Ishikawa (cell line): Measurements from ENCODE around the gene TNIK.

ENCODE experiments used
- CEBPB ChIP-seq: IDR thresholded peaks from 2 replicates; pipeline ENCODE4 v1.6.1; 2012
- CREB1 ChIP-seq: IDR thresholded peaks from 2 replicates; pipeline ENCODE4 v1.6.1; 2012; ENCODE audit warnings: low read depth
- EGR1 ChIP-seq: IDR thresholded peaks from 2 replicates; pipeline ENCODE4 v1.6.1; 2012
- EP300 ChIP-seq: IDR thresholded peaks from 2 replicates; pipeline ENCODE4 v1.6.1; 2012; ENCODE audit warnings: borderline replicate concordance
- FOXM1 ChIP-seq: IDR thresholded peaks from 2 replicates; pipeline ENCODE4 v1.6.1; 2012; ENCODE audit warnings: low read depth, borderline replicate concordance
- MAX ChIP-seq: IDR thresholded peaks from 2 replicates; pipeline ENCODE4 v1.6.1; 2012
- NFIC ChIP-seq: IDR thresholded peaks from 2 replicates; pipeline ENCODE4 v1.6.1; 2012
- RAD21 ChIP-seq: IDR thresholded peaks from 2 replicates; pipeline ENCODE4 v1.6.1; 2012; ENCODE audit warnings: low read depth
- REST ChIP-seq: IDR thresholded peaks from 2 replicates; pipeline ENCODE4 v1.6.1; 2012; ENCODE audit warnings: low read depth, mild to moderate bottlenecking
- TAF1 ChIP-seq: IDR thresholded peaks from 2 replicates; pipeline ENCODE4 v1.6.1; 2012; ENCODE audit warnings: low read depth, mild to moderate bottlenecking
- TCF12 ChIP-seq: IDR thresholded peaks from 2 replicates; pipeline ENCODE4 v1.6.1; 2012; ENCODE audit warnings: low read depth
- TEAD4 ChIP-seq: IDR thresholded peaks from 2 replicates; pipeline ENCODE4 v1.6.1; 2012
- USF1 ChIP-seq: IDR thresholded peaks from 2 replicates; pipeline ENCODE4 v1.6.1; 2012
- YY1 ChIP-seq: IDR thresholded peaks from 2 replicates; pipeline ENCODE4 v1.6.1; 2012; ENCODE audit warnings: low read depth
- ZBTB7A ChIP-seq: IDR thresholded peaks from 2 replicates; pipeline ENCODE4 v1.6.1; 2012; ENCODE audit warnings: low read depth

TNIK gene

GRCh38 chr3:171090321-171090720 lies 369.9 kb downstream of the TNIK start:
- TF ChIP-seq FOXM1 (no peak), RAD21 (no peak), CEBPB (no peak), ZBTB7A (no peak), NFIC (no peak), REST (no peak), TEAD4 (no peak), EP300 (no peak), USF1 (no peak), YY1 (no peak), MAX (no peak), TAF1 (no peak), CREB1 (no peak), TCF12 (no peak), EGR1 (no peak)

- TF ChIP-seq NFIC (no peak), YY1 (no peak), EP300 (no peak), REST (no peak), CEBPB (no peak), RAD21 (no peak), EGR1 (no peak), USF1 (no peak), TEAD4 (no peak), FOXM1 (no peak), TCF12 (no peak), CREB1 (no peak), ZBTB7A (no peak)
Observed at GRCh38 chr3:171088964-171089754, 371.0 kb downstream of the TNIK start.

- TF ChIP-seq NFIC (no peak), EP300 (no peak), FOXM1 (no peak), YY1 (no peak)
Observed at GRCh38 chr3:171088496-171088895, 371.7 kb downstream of the TNIK start.

GRCh38 chr3:171086914-171087313 lies 373.3 kb downstream of the TNIK start:
- TF ChIP-seq RAD21 (no peak), TEAD4 (no peak), CEBPB (no peak), NFIC (no peak)

GRCh38 chr3:171077261-171077660 lies 382.9 kb downstream of the TNIK start:
- no peak for TF ChIP-seq YY1
- no peak for TF ChIP-seq TEAD4
- TF ChIP-seq CREB1, result no peak
- no peak for TF ChIP-seq EP300
- TF ChIP-seq MAX, result no peak
- TF ChIP-seq RAD21, result no peak
- no peak for TF ChIP-seq REST
- no peak for TF ChIP-seq ZBTB7A
- no peak for TF ChIP-seq TAF1
- TF ChIP-seq CEBPB, result no peak
- TF ChIP-seq TCF12, result no peak
- TF ChIP-seq EGR1, result no peak
- no peak for TF ChIP-seq FOXM1
- no peak for TF ChIP-seq USF1
